NCI-H2107 (cell line): ENCODE results near the gene UBR4.
"Not testable (repeated sequence)": the region's sequence is repeated elsewhere in the genome, so short reads cannot be mapped to it uniquely, and the experiment has no call there.

Source experiments
- DNase-seq: peaks from one replicate; lab custom pipeline; 2025; lab: John Stamatoyannopoulos, UW

The UBR4 gene

GRCh38 chr1:19190468-19190867 is 19.6 kb downstream of the UBR4 start:
- DNase-seq = no peak

DNA sequence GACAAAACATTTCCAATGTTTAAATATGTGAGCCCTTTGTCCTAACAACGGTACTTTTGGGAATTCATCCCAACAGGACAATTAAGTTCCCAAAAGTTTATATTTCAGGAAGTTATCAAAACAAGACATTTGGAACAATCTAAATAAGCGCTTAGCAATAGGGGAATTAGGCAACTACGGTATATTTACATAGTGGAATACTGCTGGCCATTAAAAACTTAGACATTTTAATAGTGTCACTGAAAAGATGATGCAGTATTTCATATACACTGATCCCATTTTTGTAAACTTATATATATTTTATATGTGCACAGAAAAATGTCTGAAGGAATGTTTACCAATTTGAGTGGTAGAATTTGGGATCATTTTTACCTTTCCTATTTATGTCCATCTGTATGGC is 20.8 kb downstream of the UBR4 start:
- no peak for DNase-seq

GRCh38 chr1:19187852-19188251 is 22.2 kb downstream of the UBR4 start:
- no peak for DNase-seq

- no peak for DNase-seq
Measured at GRCh38 chr1:19186001-19186400, 24.1 kb downstream of the UBR4 start.

DNA sequence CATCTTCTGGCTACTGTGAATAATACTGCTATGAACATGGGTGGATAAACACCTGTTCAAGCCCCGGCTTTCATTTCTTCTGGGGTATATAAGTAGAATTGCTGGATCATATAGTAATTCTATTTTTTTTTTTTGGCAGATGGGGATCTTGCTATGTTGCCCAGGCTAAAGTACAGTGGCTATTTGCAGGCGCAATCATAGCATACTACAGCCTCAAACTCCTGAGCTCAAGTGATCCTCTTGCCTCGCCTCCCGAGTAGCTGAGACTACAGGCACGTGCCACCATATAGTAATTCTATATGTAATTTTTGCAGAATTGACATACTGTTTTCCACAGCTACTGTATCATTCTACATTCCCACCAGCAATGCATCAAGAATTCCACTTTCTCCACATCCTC is 27.8 kb downstream of the UBR4 start:
- no peak for DNase-seq

DNA sequence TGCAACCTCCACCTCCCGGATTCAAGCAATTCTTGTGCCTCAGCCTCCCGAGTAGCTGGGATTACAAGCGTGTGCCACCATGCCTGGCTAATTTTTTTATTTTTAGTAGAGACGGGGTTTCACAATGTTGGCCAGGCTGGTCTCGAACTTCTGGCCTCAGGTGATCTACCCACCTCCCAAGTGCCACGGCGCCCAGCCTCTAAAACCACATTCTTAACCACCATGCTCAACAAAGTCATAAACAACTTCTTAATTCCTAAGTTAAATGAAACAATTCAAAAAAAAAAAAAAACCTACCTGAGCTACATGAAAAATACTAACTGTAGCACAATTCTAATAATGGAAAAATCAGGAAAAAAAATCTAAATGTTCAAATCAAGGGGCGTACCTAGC is 29.8 kb downstream of the UBR4 start:
- not testable (repeated sequence) for DNase-seq

- DNase-seq = no peak
Measured at GRCh38 chr1:19179597-19180264, 30.3 kb downstream of the UBR4 start.

GRCh38 chr1:19178734-19179398 is 31.2 kb downstream of the UBR4 start:
- no peak for DNase-seq

- DNase-seq = no peak
Measured at GRCh38 chr1:19177811-19178210, 32.3 kb downstream of the UBR4 start.

DNA sequence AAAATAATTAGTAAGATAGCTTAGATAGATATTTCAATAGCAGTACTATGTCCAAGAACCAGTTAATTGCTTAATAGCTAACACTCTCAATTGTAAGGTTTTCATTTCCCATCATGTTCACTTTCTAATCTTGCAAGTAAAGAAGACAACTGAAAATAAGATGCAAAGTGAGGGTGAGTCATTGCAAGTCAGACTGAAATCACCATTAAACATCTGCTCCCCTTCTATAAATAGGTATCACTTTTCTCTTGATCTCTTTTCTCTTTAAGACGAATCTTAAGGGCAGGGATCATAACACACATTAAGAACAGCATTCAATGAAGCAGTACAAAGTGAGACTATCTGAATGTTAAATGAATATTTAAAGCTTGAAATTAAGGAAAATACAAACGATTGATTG is 40.4 kb downstream of the UBR4 start:
- no peak for DNase-seq

DNA sequence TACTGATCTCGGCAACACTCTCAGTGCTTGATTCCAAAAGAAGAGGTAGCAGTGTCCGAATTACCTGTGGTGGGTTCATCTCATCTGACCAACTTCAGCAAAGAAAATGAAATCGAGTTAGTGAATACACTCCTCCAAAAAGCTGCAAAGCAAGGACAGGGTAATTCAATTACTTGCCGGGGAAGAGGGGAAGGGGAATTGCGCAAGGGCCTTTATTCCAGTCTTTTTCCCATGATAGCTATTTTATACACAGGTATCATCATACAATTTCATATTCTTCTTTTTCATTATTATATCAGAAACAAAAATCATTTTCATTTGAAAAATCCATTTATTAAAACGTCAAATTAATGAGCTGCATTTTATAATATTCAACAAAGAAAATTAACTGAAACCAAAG is 42.9 kb downstream of the UBR4 start:
- DNase-seq = no peak

DNA sequence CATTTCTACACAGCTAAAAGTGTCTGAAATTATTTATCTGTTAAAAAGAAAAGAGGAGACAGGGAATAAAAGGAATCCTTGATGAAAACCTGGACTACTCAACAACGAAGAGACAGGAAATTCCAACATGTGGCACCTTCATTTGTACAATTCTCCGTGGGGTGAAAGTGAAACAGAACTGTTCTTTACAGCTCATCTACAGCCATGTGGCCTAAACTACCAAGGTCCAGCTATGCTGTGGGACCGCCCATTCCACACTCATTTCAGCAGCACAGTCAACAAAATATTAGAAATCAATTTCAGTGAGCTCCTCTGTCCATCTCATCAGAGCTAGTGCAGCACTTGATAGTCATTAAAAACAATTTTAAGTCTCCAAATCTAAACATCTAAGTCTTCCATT is 44.0 kb downstream of the UBR4 start:
- DNase-seq = no peak

GRCh38 chr1:19165501-19165900 is 44.6 kb downstream of the UBR4 start:
- no peak for DNase-seq

GRCh38 chr1:19164274-19165015 is 45.6 kb downstream of the UBR4 start:
- no peak for DNase-seq

DNA sequence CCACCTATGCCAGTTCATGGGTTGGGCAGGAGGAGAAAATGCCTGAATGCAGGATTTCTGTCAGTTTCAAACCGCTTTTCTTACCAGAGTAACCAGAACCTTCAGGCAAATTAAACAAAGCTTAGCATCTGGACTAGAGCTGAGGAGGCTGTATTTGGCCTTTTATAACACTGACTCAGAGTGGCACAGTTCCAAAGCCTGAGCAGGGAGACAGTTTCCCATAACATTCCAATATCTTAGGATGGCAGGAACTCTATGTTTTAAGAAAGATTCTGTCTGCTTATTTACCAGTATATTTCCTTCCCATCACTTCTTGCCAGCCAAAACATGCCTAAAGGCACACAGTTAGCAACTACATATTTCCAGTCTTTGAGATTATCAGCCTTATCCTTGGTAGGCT is 46.8 kb downstream of the UBR4 start:
- no peak for DNase-seq

- DNase-seq = no peak
Measured at GRCh38 chr1:19160831-19161230, 49.2 kb downstream of the UBR4 start.

GRCh38 chr1:19157653-19158052 is 52.4 kb downstream of the UBR4 start:
- no peak for DNase-seq

DNA sequence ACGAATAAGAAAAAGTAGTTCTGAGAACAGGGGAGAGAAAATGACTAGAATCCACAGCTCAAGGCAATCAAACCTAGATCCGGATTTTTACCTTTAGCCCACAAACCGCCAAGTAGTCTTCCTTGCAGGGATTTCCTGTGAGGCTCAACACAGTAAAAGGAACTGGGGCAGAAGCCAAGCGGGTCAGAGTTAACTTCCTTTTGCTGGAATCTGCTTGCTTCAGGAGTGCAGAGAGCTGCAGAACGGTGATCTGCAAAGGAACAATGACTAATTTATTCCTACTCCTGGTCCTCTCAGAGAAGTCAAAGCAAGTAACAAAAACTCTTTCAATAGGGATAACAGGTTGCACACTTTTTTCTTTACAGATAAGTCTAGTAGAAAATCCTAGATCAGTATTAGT is 53.4 kb downstream of the UBR4 start:
- no peak for DNase-seq

- no peak for DNase-seq
Measured at GRCh38 chr1:19154876-19155275, 55.2 kb downstream of the UBR4 start.

DNA sequence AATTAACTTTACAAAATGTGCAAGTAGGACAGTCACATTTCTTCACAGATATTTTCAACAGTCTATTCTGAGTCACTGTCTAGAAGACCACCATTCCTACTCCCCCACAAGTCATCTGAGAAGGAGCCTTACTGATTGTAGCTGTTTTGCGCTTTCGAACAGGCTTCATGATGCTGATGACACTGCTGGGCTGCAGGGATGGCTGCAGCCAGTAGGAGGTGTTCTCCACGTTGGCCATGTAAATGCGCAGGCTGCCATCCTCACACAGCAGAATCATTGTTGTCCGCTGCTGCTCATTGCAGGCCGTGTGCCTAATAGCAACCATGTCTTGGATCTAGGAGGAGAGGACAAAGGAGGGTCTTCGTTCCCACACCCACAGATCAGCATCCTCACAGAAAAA is 56.9 kb downstream of the UBR4 start:
- DNase-seq = no peak

DNA sequence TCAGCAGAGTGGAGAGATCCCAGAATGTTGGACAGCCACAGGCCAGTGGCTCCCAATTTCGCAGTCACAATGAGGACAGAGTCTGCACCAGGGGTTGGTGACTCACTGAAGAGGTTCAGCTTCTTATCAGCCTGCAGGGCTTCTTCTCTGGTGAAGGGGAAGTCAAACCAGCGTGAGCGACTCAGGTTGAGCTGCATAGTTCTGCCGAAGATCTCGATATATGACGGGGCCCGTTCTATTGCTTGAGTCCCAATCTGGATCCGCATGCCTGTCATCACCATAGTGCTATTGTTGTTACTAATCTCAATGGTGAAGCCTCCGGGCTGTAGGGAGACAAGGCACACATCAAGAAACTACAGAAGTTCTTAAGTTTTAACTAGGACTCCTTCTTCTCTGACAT is 58.5 kb downstream of the UBR4 start:
- no peak for DNase-seq

DNA sequence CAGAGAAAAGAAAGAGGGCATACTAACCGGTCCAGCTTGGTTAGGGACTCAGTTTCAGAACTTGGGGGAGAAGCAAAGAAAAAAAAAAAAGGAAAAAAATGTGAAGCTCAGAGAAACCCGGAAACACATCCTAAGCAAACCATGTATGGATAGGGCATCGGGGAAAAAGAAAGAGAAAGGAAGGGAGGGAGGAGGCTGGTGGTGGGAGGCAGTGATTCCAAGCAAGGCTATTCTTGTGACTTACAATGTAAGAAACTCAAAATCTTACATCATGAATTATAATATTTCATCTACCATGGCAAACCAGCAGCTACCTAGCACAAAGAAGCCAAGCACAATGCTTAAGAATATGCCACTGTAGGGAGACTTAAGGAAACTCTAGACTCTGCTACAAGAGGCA is 60.3 kb downstream of the UBR4 start:
- no peak for DNase-seq

GRCh38 chr1:19140465-19140864 is 69.6 kb downstream of the UBR4 start:
- DNase-seq = no peak
